Dermis microvascular lymphatic vessel endothelial cell (primary cell): ENCODE measurements around the gene INSRR. TPM values are rescaled to one million over a fixed set of nuclear protein-coding genes. Genes with fewer than 3 reads are reported as not detected.

Experiments
- DNase-seq, 2 donors: peaks; one replicate each; pipeline versions ENCODE4 v3.0.0 to v3.0.0-alpha.2; 2010; ENCODE audit warnings: low read depth in 2 of 2
- total RNA-seq: library from RNA; depleted of rRNA; stranded (reverse); fragments of >200 nt; gene quantifications from 2 replicates; pipeline ENCODE4 v1.2.1, GENCODE V29; 2014

The INSRR gene
- total RNA-seq, 1 donor from 2014 or later: not detected

DNA sequence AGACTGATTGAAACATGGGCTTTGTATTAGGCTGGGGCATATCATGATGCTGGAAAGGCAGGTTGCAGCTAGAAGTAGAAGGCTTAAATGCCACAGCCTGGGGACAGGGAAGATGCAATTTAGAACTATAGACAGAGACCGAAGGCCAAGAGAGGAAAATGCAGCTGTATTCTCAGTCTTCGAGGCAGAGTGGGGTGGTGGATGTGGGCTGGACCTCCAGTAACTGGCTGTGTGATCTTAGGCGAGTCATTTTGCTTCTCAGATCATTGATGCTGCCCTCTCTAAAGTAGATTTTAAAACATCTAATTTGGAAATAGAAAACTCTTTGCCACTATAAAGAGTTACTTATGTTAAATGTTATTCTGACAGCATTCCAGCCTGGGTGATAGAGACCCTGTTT lies 24.6 kb downstream of the INSRR start:
- DNase-seq: no peak

DNA sequence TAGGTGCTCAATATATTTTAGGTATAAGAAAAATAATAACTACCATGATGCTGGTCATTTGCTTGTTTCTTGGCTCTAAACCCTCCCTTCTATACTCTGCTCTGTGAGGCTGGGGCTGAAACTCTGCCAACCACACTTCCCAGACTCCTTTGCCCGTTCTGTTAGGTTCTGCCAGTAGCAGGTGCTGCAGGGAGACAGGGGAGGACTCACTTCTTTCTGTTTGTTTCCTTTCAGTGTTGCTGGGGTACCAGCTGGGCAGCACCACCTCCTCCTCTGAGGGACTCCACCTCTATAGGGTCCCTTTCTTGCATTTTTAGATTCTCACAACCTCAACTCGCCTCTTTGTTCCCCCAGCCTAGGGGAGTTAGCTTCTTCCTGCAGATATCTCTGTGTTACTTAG lies 25.3 kb downstream of the INSRR start:
- DNase-seq: no peak

- DNase-seq: no peak
Observed at GRCh38 chr1:156832434-156832833, 26.5 kb downstream of the INSRR start.

GRCh38 chr1:156828400-156829124 lies 30.4 kb downstream of the INSRR start:
- DNase-seq: peak in 1 of 2 donors; percentile 69

DNA sequence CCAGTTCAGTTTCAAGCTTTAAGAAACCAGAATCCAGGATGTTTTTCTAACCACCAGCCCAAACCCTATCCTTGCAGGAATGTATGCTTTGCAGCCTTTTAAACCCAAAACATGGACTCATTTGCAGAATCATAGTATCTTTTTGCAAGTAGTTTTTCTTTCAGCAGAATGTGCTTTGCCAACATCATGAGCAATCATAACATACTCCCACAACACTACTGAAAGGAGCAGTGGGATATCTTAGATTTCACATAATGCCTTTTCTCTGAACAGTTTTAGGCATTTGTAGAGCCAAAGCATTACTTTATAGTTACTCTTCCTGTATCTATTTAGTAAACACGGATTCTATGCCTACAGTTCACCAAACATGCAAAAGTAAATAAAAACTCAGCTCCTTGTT lies 32.3 kb downstream of the INSRR start:
- DNase-seq: no peak

DNA sequence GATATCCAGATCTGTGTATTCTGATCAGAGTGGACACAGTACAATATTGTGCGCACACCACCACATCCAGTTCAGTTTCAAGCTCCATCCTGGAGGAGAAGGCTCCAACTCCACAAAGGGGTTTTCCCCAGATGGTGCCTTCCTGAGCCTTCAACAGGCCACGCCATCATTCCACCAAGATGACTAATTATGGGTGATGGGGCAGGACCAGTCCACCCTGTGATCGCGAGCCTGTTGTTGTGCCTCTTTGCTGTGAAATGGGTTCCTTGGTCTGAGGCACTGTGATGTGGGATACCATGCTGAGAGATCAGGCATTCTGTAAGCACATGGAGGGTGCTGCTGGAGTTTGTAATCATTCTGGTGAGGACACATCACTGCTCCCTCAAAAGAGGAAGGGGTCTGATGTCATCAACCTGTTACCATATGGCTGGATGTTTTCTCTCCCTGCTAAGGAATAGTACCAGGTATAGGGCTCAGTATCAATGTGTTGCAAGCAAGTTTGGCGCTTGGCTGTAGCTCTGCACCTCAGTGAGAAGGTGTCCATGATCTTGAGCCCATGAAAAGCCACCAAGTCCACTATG lies 35.6 kb downstream of the INSRR start:
- DNase-seq: no peak

GRCh38 chr1:156822680-156823079 lies 36.2 kb downstream of the INSRR start:
- DNase-seq: no peak

DNA sequence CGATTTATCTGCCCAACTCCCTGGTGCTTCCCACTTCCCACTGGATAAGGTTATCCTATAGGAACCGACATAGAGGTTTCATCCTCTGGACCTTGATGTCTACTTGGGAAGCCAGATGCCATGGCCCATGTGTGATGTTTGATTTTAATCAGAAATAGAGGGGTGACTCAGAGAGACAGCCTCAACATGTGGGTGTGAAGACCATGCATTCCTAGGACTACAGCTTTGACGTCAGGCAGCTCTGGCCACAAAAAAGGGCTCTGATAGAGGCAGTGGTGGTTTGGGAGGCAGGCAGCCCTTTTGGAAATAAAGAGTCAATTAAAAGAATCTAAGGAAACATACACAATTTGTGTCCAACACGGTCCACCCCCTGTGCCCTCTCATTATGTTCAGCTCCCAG lies 37.1 kb downstream of the INSRR start:
- DNase-seq: no peak

GRCh38 chr1:156816561-156817328 lies 42.2 kb downstream of the INSRR start, which contains the start of gene SH2D2A:
TSS of gene SH2D2A (minus strand) at chr1:156816848. CDS start at chr1:156816708, 140 bp downstream.
- peak in 1 of 2 donors; percentile 36 for DNase-seq

- no peak for DNase-seq
Observed at GRCh38 chr1:156815961-156816422, 42.9 kb downstream of the INSRR start.

DNA sequence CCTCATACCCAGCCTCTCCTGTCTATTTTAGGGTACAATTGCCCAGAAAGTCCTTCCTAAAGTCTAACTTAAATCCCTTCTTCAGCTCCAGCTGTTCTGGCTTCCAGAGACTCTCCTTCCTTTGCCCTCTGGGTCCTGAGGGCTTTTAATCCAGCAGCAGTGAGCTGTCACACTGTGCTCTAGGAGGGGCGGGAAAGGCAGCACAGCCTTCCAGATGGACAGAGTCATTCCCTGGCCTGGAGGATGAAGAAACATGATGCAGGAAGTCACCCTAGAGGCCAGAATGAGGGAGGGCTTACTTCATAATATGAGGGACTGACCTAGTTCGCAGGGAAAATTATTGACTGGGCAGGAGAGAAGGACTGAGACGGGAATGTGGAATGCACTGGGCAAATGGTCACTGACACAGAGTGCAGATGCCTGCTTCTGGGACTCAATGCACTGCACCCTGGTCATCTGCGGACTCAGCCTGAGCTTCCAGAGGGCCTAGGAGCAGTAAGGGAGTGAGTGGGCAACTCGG lies 43.5 kb downstream of the INSRR start:
- DNase-seq: peak in 1 of 2 donors; percentile 44

DNA sequence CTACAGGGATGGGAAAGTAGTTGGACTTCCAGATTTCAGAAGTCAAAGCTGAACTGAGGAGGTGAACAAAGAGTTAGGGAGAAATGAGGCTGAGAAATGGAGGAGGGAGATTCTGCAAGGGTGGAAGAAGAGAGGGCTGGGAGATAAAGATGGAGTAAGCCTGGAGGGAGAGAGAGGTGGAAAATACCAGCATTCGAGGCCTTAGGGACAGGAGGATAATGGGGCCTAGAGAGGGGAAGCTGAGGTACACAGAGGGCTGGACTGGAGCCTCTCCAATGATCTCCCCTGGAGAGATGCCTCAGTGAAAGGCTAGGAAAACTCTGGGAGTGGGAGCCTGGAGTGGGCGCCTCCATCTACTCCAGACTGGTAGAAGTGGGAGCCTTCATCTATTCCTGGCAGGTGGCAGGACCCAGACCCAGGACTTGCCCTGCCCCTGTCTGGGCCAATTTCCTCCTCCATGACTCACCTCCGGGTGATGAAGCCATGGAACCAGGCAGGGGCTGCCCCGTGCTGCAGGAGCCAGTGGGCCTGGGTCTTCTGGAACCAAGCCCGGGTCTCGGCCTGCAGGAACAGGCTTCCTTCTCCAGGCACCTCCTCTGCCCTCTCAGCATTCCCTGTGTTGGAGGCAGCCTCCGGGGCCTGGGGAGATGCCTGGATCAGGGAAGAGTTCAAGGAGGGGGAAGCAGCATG lies 44.2 kb downstream of the INSRR start:
- DNase-seq: peak in 1 of 2 donors; percentile 48

GRCh38 chr1:156813750-156814570 lies 45.0 kb downstream of the INSRR start:
- DNase-seq: peak in 1 of 2 donors; percentile 63

DNA sequence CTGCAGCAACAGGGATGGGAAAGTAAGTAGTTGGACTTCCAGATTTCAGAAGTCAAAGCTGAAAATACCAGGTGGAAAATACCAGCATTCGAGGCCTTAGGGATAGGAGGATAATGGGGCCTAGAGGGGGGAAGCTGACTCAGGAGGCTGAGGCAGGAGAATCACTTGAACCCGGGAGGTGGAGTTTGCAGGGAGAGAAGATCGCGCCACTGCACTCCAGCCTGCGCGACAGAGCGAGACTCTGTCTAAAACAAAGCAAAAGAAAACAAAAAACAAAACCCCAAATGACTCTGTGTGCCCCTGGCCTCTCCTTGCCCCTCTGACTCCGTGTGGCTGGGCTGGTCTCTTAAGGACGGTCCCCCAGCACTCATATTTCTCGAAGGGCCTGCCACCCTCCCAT lies 45.6 kb downstream of the INSRR start:
- no peak for DNase-seq

DNA sequence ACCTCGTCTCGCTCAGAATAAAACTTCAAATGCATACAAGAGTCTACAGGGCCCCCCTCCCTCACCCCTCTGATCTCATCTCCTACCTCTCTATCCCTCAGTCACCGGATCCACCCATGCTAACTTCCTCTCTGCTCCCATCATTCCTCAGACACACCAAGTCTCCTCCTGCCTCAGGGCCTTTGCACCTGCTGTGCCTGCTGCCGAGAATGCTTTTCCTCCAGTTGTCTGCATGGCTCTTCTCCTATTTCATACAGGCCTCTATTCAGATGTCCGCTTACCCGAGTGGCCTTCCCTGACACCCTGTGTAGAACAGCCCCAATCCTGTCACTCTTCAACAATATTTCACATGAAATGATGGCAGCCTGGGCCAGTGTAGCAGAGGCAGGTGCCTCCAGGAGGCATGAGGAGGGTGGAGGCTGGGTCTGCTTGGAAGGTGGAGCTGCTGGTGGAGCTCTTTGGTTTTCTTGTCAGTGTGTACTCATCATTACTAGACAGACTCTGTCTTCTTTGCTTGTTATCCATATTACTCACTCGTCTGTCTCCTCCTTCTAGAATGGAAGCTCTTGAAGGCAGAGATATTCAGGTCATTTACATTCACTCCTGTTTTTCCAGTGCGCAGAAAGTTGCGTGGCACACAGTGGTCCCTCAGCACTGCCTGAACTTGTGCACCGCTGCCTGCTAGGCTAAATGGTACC lies 46.5 kb downstream of the INSRR start:
- DNase-seq: no peak

GRCh38 chr1:156811168-156811567 lies 47.7 kb downstream of the INSRR start:
- no peak for DNase-seq

GRCh38 chr1:156809711-156810366 lies 49.1 kb downstream of the INSRR start:
- DNase-seq: no peak

DNA sequence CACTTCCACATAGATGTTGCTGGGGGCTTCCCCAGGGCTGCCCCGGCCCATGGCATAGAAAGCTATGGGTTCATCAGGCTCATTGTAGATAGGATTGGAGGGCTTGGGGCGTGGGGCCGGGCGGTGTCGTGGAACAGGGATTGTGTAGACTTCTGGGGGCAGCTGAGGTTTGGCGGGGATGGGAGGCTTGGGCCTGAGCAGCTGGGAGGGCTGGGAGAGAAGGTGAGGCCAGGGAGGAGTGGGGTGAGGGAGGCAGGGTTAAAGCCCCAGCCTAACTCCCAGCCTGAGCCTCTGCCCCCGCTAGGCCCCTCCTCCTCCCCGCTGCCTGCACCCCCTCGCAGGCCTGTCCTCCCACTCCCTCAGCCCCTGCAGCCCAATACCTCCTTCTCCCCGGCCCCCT lies 49.6 kb downstream of the INSRR start:
- DNase-seq: no peak
